Keratinocyte (primary cell): ENCODE results near the gene ANKS1B. TPM values are rescaled to one million over a fixed set of nuclear protein-coding genes. Genes with fewer than 3 reads are reported as not detected.

Experiments used
- DNase-seq: peaks from one replicate; pipeline ENCODE4 v3.0.0-alpha.2; 2011; ENCODE audit warnings: low read depth, missing footprints, low spot score
- FAIRE-seq: peaks from 2 replicates; lab custom pipeline; 2011; peaks lifted over from hg19 to GRCh38; lab: Jason Lieb, UNC
- H2AFZ ChIP-seq: 2 replicates; pipeline ENCODE4 v1.6.0; 2012; ENCODE audit warnings: low read length, control low read depth, inconsistent platforms; ENCODE audit not compliant: control insufficient read depth
- H3K27ac ChIP-seq: 2 replicates; pipeline ENCODE4 v1.5.1; 2011; ENCODE audit warnings: low read length; ENCODE audit not compliant: control insufficient read depth, insufficient read depth
- H3K27me3 ChIP-seq: 3 replicates; pipeline ENCODE4 v1.6.0; 2011; ENCODE audit warnings: low read length; ENCODE audit not compliant: control insufficient read depth, insufficient read depth; ENCODE audit errors: extremely low read depth
- H3K36me3 ChIP-seq, 2 experiments: 2 replicates in 1 of 2; 3 replicates in 1 of 2; pipeline ENCODE4 v1.5.1; 2011; ENCODE audit warnings: low read length in 2 of 2, mild to moderate bottlenecking in 1 of 2; ENCODE audit not compliant: control insufficient read depth in 2 of 2, insufficient read depth in 2 of 2; ENCODE audit errors: extremely low read depth in 1 of 2
- H3K4me1 ChIP-seq: 3 replicates; pipeline ENCODE4 v1.5.1; 2011; ENCODE audit warnings: low read length; ENCODE audit not compliant: control insufficient read depth, insufficient read depth; ENCODE audit errors: extremely low read depth
- H3K4me2 ChIP-seq: 3 replicates; pipeline ENCODE4 v1.6.0; 2011; ENCODE audit warnings: low read depth, low read length; ENCODE audit not compliant: control insufficient read depth, insufficient read depth; ENCODE audit errors: extremely low read depth
- H3K4me3 ChIP-seq, 3 experiments: fragments of 200-600 bp in 1 of 3; sonication (generic) in 1 of 3; 2 replicates in 2 of 3; 3 replicates in 1 of 3; pipeline ENCODE4 v1.5.1; 2011 to 2016; ENCODE audit warnings: low read length in 3 of 3, mild to moderate bottlenecking in 3 of 3, control low read depth in 2 of 3, inconsistent platforms in 1 of 3, low read depth in 1 of 3, mixed read lengths in 1 of 3, mixed run types in 1 of 3, moderate library complexity in 1 of 3; ENCODE audit not compliant: control insufficient read depth in 2 of 3, insufficient read depth in 2 of 3; ENCODE audit errors: extremely low read depth in 1 of 3
- H3K79me2 ChIP-seq: 2 replicates; pipeline ENCODE4 v1.6.0; 2012; ENCODE audit warnings: low read length; ENCODE audit not compliant: control insufficient read depth, insufficient read depth
- H3K9ac ChIP-seq: 3 replicates; pipeline ENCODE4 v1.6.0; 2011; ENCODE audit warnings: low read length; ENCODE audit not compliant: control insufficient read depth, insufficient read depth; ENCODE audit errors: extremely low read depth
- H3K9me1 ChIP-seq: 3 replicates; pipeline ENCODE4 v1.6.0; 2011; ENCODE audit warnings: low read length; ENCODE audit not compliant: control insufficient read depth, insufficient read depth; ENCODE audit errors: extremely low read depth
- H3K9me3 ChIP-seq: 2 replicates; pipeline ENCODE4 v1.5.1; 2012; ENCODE audit warnings: low read depth, low read length; ENCODE audit not compliant: control insufficient read depth
- H4K20me1 ChIP-seq: 3 replicates; pipeline ENCODE4 v1.6.0; 2011; ENCODE audit warnings: low read length; ENCODE audit not compliant: control insufficient read depth, insufficient read depth; ENCODE audit errors: extremely low read depth
- CTCF ChIP-seq, 3 experiments: IDR thresholded peaks in 1 of 3; conservative IDR thresholded peaks in 1 of 3; optimal IDR thresholded peaks in 1 of 3; 2 replicates in 2 of 3; 3 replicates in 1 of 3; pipeline versions ENCODE3 to v1.5.1; 2011; ENCODE audit warnings: low read length in 3 of 3, mild to moderate bottlenecking in 3 of 3, moderate library complexity in 2 of 3, control low read depth in 1 of 3, inconsistent platforms in 1 of 3; ENCODE audit not compliant: insufficient read depth in 2 of 3; ENCODE audit errors: extremely low read depth in 1 of 3
- EZH2 ChIP-seq: IDR thresholded peaks from one replicate; pipeline ENCODE4 v1.6.1; 2012; ENCODE audit warnings: inconsistent platforms, mild to moderate bottlenecking, low read length, moderate library complexity
- dilution Hi-C: fragments of 300-500 bp; cut with MboI; formaldehyde crosslinking; loops from one replicate; pipeline ENCODE4 v1.7.0; 2020; ENCODE audit warnings: low sequenced_read_pairs; ENCODE audit not compliant: extremely low pct_ligation_motif_present
- polyA plus RNA-seq, 5 experiments: library from polyadenylated mRNA; depleted of rRNA in 3 of 5; stranded (reverse) in 3 of 5; stranded (forward) in 1 of 5; unstranded in 1 of 5; fragments of >200 nt; gene quantifications; 1 replicate in 1 of 5; 2 replicates in 3 of 5; 3 replicates in 1 of 5; pipeline versions ENCODE4 v1.2.1 to v1.2.3, GENCODE V29; 2011 to 2012; ENCODE audit warnings: missing spikeins in 2 of 5, low read depth in 1 of 5, low replicate concordance in 1 of 5

The ANKS1B gene
- polyA plus RNA-seq, 1 donor (not counting 4 experiments of a cell fraction or from before 2014, with no cell fraction given) = not detected

GRCh38 chr12:99822273-99822672, 162.5 kb downstream of the ANKS1B start:
- H3K4me2 ChIP-seq = no peak overlapping the region
- dilution Hi-C loops = no loop called here
- H3K9me3 ChIP-seq = no peaks in the 10 kb centered on the region
- no peaks in the 10 kb centered on the region for H3K9me1 ChIP-seq
- no peak for FAIRE-seq
- no peak overlapping the region for H2AFZ ChIP-seq
- no peaks in the 10 kb centered on the region for H3K36me3 ChIP-seq
- DNase-seq = no peak
- no peaks in the 10 kb centered on the region for H3K4me1 ChIP-seq
- no peak overlapping the region for H3K4me3 ChIP-seq
- TF ChIP-seq EZH2 = no peak
- no peak overlapping the region for H3K27ac ChIP-seq
- no peaks in the 10 kb centered on the region for H4K20me1 ChIP-seq
- H3K79me2 ChIP-seq = no peaks in the 10 kb centered on the region
- no peaks in the 10 kb centered on the region for H3K27me3 ChIP-seq
- H3K9ac ChIP-seq = no peak overlapping the region

GRCh38 chr12:99810718-99811593, 173.8 kb downstream of the ANKS1B start:
- Histone ChIP-seq H3K27ac (no peak overlapping the region), H3K4me1 (no peaks in the 10 kb centered on the region), H3K27me3 (no peaks in the 10 kb centered on the region), H3K4me3 (no peak overlapping the region), H2AFZ (no peak overlapping the region), H4K20me1 (no peaks in the 10 kb centered on the region), H3K9me1 (no peaks in the 10 kb centered on the region), H3K9ac (no peak overlapping the region), H3K36me3 (no peaks in the 10 kb centered on the region), H3K9me3 (no peaks in the 10 kb centered on the region), H3K79me2 (no peaks in the 10 kb centered on the region), H3K4me2 (no peak overlapping the region)
- DNase-seq (no peak), FAIRE-seq (no peak)
- dilution Hi-C loops = no loop called here
- TF ChIP-seq EZH2 (no peak), CTCF (optimal IDR thresholded peaks at IDR 0.05 in 1 of 3, IDR thresholded peaks at IDR 0.05 in 1 of 3, conservative IDR thresholded peaks at IDR 0.05 in 1 of 3; ENCODE audit: extremely low read depth in 1 of 3, insufficient read depth in 2 of 3, low read length in 3 of 3) (peak in 2 of 3 experiments; percentile 22 to 23)
